Posterior vena cava (tissue), 2 donors: Measurements from ENCODE around the gene SLC18A3. TPM values are rescaled to one million over a fixed set of nuclear protein-coding genes. Genes with fewer than 3 reads are reported as not detected.

Experiments used
- DNase-seq: peaks from one replicate; pipeline ENCODE4 v3.0.0-alpha.2; 2020; ENCODE audit warnings: low spot score
- intact Hi-C, 2 donors: fragments of 100-400 bp; cut with DNase I; formaldehyde crosslinking; loops; one replicate each; pipeline versions ENCODE4 v1.14.1 to v1.14.2; 2022 to 2023
- total RNA-seq, 2 donors: library from RNA; stranded (reverse); fragmentation: NEBNext Ultra II Directional; extraction: Animal tissue kit (Norgen Biotek cat#: 25700); gene quantifications; one replicate each; pipeline ENCODE4 v1.2.1, GENCODE V29; 2021
- donor health status: DM: yes; HTN: yes; CAD: no.
- donor health status: DM: yes; HTN: yes; CAD: no.

SLC18A3 gene
- total RNA-seq, 2 donors from 2014 or later = not detected

DNA sequence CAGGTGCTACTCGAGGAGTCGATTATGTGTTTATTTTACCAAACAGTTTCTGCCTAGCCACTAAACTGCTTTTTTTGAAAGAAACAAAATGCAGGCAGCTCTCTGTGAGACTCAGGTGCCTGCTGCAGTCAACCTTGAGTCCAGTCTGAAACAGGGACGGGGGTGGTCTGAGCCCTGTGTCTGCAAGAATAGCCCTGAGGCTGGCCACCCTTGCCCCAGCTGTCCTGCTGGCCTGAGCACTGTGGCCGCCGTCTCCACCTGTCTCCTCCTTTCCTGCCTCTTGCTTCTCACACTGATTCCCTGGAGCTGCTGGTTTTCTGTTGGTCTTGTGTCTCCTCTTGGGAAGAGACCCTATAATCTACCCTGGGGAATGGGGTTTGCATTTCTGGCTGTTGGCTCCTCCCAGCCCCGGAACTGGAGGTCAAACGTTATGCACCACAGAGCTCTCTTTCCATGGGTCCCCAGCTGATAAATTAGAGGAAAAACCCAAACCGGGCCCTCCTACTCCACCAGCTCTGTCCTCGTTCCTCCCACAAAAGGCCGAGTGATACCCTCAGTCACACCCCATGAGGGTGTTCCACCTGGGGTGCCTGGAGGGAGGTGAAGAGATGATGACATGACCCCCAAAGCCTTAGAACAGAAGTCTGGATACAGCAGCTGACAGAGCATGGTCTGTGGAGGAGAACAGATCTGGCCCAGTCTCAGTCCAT is 15.0 kb upstream of the SLC18A3 start:
- intact Hi-C loops = no loop called here

DNA sequence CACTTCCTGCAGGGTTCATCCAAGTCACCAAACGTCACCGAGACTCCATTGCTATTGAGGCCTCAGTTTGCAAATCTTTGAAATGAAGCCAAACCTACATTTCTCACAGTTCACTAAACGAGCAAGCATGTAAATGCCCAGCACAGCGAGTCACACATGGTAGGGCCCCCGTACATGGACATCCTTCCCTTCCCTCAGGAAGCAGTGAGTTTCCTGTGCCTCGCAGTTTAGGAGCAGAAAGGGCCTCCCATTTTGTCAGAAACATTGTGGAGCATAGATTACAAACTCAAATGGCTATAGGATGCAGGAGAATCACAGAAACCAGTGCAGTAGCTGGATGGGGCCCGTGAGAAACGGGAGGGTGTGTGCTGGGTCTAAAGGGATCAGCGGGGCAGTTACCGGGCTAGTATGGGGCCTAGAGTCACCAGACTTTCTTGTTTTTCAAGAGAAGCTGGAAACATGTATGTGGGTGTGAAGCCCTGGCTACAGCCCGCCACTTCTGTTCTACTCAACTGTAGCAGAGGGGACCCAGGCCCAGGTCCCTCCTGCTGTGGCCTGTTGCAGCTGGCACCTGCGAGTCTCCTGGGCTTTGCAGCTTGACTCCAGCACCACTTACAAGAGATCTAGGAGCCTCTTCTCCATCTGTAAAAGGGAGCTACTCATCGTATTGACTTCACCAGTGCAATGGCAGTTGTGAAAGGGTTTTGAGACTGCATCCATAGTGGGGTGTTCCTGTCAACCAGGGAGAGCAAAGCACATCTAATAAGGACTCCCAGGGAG is 14.2 kb upstream of the SLC18A3 start:
- no peak for DNase-seq

More for the DNA sequence above, 15.0 kb upstream of the SLC18A3 start:
- DNase-seq = no peak

DNA sequence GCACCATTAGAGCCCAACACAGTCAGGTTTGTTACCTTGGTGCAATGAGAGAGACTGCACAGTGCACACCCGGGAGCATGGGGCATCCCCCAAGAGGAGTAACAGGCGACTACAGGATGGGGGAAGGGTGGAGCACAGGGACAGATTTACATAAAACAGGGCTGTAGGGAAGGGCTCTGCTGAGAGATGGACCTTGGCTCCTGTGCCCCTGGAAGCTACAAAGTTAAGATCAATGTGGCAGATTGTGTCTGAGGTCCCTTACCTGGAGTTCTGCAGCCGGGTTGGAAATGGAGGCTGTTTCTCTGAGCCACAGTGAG is 13.7 kb upstream of the SLC18A3 start:
- DNase-seq = no peak
- intact Hi-C loops = no loop called here

More for the DNA sequence above, 14.2 kb upstream of the SLC18A3 start:
- intact Hi-C loops = no loop called here

DNA sequence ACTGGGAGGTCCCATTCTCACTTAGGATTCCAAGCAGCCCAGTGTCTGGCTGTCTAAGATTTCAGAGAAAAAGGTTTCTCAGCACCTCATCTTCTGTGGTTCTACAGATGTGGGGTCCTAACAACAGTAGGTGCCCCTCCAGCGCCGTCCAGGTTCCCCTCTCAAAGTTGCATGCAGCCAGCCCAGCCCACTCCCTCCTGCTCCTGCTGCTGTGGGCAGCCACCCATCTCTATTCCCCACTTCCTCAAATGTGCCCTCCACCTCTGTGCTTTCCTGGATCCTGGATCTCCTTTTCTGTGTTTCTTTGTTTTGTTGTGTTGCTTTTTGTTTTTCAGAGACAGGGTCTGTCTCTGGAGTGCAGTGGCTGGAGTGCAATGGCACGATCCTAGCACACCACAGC is 13.3 kb upstream of the SLC18A3 start:
- no peak for DNase-seq

DNA sequence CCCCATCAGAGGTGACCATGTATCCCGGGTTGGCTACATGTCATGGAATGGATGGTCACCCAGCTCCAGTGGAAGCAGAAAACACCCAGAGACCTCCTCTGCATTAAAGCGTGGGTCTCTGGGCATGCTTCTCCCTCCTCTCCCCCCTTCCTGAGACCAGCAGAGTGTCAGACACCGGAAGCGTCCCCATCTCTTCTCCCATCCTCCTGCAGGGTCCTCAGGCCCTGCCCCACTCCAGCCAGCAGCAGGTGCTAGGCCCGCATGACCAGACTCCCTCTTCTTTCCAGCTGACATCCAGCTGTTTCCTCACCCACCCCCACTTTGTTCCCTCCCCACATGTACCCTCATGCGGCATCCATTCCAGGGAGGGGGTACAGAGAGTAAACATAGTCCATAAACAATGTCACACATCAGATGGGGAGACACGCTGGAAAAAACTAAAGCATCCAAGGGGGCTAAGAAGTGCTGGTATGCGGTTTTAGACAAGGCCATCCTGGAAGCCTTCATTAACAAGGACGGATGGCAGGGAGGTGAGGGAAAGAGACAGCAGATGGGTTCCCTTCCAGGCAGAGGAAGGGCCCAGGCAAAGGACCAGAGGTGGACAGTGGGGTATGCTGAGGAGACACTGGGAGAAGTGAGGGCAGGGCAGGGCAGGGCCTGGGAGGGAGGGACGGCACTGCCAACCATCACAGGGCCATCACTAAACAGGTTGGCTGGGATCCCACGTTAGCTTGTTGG is 12.5 kb upstream of the SLC18A3 start:
- intact Hi-C loops = no loop called here

More for the DNA sequence above, 13.3 kb upstream of the SLC18A3 start:
- intact Hi-C loops = no loop called here

DNA sequence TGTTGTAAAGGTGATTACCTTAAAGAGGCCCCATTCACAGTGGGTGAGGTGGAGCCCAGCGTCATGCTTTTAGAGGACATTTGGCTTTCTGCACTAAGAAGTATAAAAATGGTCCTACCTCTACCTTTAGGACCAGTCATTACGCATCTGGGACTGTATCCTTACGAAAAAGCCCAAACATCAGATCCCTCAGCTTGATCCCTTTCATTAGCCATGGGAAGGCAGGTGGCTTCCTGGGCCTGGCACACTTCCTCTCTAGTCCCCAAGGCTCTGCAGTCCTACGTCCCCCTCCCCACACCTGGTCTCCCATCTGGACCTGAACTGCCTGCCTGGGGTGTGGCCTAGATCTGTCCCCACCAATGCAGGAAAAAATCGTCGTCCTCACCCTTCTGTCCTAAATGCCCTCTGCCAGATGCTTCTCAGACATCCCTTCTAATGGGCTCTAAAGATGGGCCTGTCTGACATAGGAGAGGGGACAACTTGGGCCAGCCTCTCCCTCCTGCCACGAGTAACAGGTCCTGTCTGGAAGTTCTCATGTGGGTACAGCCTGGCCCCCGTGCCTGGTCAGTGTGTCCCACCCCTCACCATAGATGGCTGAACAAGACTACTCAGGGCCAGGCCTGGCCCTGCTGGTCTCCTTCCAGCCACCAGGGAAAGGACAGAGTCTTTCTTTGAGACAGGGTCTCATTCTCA is 11.8 kb upstream of the SLC18A3 start:
- intact Hi-C loops = no loop called here
- peak; percentile 64 for DNase-seq

More for the DNA sequence above, 12.5 kb upstream of the SLC18A3 start:
- no peak for DNase-seq

DNA sequence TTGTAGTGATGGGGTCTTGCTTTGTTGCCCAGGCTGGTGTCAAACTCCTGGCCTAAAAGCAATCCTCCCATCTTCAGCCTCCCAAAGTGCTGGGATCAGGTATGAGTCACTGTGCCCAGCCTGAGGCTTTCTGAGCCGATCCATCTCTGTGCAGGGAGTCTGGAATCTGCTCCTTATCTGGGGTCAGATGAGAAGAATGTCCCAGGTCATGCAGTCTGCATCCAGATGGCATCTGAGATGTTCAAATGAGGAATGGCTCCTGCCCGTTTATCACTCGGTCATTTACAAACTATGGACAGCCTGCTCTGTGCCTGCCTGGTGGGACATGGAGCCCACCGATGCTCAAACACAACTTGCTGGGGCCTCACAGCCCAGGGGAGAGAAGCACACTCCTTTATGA is 11.1 kb upstream of the SLC18A3 start:
- intact Hi-C loops = no loop called here
- DNase-seq = no peak

DNA sequence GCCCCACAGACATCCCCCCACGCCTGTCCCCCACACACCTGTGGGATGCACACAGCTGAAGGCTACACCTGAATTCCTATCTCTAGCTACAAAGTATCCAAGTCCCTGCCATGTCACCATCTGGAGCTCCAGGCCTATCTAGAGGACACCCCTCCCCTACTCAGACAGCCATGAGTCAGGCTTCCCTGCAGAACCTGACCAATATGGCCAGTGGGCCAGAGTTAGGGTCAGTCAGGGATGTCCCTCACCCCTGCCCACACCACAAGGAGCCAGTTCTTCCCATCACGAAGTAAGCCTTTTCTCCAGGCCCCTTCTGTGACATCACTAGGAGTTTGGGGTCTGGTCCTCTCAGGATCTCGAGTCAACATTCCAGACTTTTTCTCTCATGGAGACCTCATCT is 10.6 kb upstream of the SLC18A3 start:
- intact Hi-C loops = no loop called here
- DNase-seq = no peak

DNA sequence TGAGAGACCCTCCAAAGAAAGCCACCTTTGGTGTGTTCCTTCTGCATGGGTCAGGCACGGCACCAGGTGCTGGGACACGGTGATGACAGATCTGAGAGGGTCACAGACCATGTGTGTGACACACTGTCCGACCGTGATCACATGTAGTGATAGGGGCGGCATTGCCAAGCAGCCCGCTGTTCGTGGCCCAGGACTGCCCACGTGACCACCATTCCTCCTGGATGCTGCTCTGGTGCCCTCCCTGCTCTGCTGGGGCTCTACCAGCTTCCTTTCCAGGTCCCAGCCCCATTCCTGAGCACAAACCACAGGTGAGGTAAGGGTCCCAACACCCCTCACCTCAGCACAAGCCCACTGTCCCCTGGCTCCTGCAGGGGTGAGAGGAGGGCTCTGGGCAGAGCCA is 10.1 kb upstream of the SLC18A3 start:
- DNase-seq = peak; percentile 45
- intact Hi-C loops = no loop called here

DNA sequence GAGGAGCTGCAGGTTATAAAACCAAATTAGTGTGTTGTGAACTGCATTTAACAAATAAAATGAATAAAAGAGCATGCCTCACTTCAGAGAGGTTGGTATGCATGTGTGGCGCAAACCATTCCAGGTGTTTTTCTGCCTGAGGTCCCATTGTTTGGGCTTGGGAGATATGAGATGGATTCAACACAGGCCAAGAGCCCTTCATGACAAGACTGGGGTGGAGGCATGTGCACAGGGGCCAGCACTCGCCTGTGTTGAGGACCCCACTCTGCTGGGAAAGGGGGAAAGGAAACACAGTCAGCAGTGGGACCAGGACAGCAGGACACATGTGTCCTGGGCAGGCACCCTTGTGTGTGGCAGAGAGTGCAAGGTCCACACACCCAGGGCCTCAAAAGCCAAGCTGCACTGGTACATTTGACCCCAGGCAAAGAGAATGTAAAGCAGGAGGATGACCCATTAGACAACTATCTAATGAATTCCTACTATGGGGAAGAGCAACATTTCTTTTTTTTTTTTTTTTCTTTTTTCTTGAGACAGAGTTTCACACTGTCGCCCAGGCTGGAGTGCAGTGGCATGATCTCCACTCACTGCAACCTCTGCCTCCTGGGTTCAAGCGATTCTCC is 9.2 kb upstream of the SLC18A3 start:
- DNase-seq = no peak
- intact Hi-C loops = no loop called here

DNA sequence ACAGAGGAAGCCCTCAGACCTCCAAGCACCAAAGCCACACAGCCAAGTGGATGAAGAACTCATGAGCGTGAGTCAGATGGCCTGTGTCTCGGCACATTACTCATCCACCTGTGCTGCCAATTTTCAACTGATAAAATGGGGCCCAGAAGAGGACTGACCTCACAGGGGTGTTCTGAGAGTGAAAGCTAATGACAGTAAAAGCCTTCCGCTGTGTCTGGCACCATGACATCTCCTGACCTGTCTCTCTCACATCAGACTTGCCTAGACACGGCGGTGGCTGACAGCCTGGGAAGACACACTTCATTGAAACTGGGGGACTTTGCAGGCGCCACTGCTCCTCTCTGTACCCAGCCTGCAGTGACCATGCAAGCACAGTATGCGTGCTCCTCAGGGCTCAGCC is 8.3 kb upstream of the SLC18A3 start:
- DNase-seq = peak; percentile 44

DNA sequence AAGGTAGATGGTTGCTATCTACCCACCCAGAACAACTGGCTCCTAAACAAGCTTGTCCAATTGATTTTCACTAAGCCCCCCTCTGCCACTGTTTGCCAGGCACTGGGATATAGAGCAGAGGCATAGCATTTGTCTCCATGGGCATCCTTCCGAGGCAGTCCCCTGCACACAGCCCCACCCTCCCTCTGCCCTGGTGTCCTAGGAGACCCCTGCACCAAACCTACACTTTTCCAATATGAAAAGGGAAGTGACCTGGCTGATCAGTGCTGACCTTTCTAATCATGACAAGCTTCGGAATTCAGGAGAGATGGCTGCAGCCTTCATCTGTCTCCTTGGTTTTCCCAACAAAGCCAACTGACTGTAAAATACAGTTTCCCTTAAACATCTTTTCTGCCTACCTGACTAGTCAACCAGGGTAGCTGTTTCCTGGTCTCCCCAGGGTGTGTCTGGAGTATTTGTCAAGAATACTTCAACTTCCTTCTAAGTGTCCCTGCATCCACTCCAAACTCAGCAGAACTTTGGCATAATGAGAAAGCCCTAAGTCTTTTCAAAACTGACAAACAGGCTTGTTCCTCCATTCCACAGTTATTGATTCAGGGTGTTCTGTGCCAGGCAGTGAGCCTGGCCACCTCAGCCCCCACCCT is 7.6 kb upstream of the SLC18A3 start:
- DNase-seq = no peak
- intact Hi-C loops = no loop called here

More for the DNA sequence above, 8.3 kb upstream of the SLC18A3 start:
- intact Hi-C loops = no loop called here

DNA sequence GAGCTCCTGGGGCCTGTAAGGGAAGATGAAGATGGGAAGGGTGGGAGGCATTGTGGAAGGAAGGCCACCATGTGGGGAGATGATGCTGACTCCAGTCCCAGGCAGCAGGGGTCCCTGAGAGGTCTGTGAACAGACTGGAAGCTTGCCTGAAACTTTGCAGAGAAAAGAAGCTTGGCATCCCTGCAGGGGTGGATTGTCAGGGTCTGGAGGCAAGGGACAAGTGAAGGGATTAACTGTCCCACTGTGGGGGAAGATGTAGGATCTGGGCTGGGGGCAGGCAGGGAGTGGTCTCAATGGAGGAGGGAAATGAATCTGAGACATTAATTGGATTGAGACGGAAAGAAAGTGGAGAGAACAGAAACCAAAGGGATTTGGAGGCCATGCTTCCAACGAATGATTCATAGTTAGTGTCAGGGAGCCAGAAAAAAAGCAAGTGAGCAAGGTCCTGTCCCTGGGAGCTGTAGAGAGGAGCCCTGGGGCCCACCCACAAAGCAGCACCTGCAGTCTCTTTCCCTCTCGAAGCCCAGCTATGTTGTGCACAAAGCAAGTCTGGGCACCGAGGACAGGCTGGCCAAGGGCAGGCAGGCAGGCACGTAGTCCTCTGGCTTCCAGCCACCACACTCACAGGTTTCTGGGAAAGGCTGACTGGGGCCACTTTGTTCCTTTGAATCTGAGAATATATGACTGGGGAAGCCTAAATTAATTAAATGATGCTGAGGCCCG is 4.7 kb upstream of the SLC18A3 start:
- intact Hi-C loops = no loop called here
- peak; percentile 44 for DNase-seq

DNA sequence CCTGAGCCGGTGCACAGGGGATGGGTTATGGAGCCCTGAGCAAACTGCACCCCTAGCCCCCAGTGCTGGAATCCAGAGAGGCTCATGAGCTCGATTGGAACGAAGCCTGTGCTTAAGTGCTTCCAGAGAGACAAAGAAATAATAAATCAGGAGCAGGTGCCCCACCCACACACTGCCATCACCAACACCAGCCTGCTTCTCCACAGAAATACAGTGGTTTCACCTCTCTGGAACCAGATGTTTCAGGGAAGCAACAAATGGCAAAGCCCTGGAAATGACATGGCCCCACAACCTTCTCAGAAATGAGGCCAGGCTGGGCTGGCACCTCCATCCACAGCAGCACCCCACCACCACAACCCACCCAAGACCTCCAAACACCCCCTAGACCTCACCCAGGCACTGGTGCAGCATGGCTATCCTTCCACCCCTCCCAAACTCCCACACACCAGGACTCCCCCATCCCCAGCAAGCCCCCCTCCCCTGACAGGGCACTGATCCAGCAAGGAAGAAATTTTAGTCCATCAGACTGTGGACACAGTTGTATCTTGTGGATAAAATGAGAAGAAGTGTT is 4.1 kb upstream of the SLC18A3 start:
- intact Hi-C loops = no loop called here
- no peak for DNase-seq

DNA sequence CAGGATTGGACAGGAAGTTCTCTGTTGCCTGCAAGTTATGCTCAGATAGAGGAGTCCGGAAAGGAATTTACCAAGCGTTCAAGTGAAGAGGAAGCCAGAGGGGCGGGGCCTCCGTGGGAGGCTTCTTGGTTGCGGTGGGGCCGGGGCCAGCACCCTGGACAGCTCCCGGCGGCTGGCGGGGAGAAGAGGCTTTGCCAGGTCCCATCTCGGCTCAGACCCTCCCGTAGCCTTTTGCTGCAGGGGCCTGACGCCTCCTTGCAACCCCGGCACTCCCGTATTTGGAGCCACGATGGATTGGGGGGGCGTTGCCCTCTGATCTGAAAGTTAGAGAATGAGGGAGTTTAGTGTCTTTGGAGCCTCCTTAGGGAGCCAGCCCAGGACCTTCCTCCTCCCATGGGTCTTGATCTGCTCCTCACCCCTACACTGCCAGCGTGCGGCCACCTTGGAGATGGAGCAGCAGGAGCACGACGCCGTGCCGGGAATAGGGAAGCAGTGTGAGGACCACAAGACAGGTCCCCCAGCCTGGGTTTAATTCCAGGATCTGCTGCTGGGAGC is 3.1 kb upstream of the SLC18A3 start:
- peak; percentile 90 for DNase-seq
- intact Hi-C loops = no loop called here

DNA sequence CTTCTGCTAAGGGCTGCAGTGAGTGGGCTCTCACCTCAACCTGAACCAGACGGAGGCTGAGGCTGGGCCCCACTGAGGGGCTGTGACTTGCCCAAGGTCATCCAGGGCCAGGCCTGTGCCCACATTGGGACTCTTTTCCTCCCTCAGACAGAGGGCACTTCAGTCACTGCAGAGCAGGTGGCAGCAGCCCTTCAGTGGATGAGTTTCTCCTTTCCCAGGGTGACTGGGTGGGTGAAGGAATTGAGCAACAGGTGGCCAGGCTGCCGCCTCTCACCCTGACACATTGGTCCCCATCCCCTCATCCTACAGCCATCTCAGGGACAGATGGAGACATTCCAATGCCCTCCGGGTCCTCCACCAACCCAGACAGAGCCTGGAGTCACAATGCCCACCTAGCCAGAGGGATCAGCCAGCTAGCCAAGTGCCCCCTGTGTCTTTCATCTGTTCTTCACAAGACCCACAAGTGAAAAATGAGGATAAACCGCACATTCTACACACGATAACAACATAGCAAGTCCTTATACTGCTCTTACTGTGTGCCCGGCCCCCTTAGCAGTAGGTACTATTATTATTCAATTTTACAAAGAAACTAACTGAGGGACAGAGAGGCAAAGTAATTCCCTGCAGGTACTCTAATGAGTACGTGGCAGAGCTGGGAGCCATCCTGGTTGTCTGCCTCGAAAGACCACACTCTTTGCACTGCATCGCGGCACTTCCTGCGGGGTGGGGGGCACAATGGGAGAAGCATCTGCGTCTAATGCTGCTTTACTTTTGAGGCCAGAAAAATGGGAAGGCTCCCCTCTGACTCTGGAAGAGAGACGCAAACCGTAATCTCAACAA is 1.7 kb upstream of the SLC18A3 start:
- peak; percentile 54 for DNase-seq
- intact Hi-C loops = no loop called here

DNA sequence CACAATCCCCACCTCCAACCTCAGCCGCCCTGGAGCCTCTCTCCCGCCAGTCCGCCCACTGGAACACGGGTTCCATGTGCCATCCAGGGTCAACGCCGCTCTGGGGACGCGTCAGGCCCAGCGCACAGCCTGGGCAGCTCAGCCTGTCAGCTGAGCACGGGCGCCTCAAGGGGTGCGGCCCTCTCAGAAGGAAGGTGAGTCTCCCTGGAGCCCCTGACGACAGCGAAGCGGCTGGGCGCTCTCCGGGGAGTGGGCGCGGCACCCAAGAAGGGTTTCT is 1.2 kb upstream of the SLC18A3 start:
- DNase-seq = no peak
- intact Hi-C loops = no loop called here
